Astrocyte (in vitro differentiated cells and primary cell): ENCODE data around the gene TAGLN.

Experiments used
- CTCF ChIP-seq: IDR thresholded peaks from 2 replicates; pipeline ENCODE4 v1.5.1; 2011; ENCODE audit warnings: low read depth, mild to moderate bottlenecking, inconsistent platforms, low read length, moderate library complexity; ENCODE audit not compliant: insufficient read depth
- EZH2 ChIP-seq: IDR thresholded peaks from 2 replicates; pipeline ENCODE4 v1.6.1; 2012; ENCODE audit warnings: mild to moderate bottlenecking, low read length, inconsistent platforms; ENCODE audit not compliant: insufficient read depth

- TF ChIP-seq CTCF, result no peak
- TF ChIP-seq EZH2, result no peak
These were observed 28.2 kb upstream of the TAGLN start for GRCh38 chr11:117171007-117171403.
